ENCODE data around the gene MEGF6.

Gene MEGF6

DNA sequence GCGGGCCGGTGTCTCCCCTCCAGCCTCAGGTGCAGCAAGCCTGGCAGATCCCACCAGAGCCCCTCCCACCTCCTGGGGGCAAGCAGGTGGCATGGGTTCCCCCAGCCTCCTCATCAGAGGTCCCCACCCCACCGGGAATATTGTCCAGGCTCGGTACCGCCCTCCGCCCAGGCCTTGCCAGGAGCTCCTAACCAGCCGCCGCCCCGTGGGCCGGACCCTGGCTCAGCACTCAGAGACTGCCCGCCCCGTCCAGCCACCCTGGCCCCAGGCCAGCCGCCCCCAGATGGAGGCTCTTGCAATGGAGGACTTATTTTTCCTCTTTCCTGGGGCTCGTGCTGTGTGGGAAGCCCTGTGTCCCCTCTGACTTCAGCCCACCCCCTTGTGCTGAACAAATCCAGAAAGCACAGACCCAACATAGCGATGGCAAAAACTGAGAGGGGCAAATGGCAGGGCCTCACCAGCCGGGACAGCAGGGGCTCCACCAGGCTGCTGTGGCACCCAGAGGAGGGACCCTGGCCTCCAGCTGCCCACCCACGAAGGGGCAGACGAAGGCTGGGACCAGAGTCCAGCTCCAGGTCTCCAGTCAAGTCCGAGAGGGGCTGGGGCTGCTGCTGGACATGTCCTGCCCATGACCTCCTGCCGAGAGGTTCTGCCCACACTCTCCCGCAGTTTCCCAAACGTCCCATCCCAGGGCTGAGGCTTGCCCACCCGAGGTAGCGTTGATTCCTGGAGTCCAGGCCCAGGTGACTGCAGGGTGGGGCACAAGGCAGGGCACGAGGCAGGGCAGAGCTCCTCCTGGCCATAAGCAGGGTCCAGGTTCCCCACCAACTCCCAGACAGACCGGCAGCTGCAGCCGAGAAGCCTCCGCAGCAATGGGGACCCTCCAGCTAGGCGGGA lies 7.5 kb downstream of the MEGF6 start:
- in situ Hi-C loops (cut with MboI; ENCODE audit: low sequenced_read_pairs, unreplicated experiment): no loop called here
- TF ChIP-seq CTCF (IDR thresholded peaks at IDR 0.05; ENCODE audit: borderline replicate concordance, control extremely low read depth, extremely low read depth, insufficient read depth, missing control alignments): no peak
- no peak for DNase-seq (ENCODE audit: low spot score)

DNA sequence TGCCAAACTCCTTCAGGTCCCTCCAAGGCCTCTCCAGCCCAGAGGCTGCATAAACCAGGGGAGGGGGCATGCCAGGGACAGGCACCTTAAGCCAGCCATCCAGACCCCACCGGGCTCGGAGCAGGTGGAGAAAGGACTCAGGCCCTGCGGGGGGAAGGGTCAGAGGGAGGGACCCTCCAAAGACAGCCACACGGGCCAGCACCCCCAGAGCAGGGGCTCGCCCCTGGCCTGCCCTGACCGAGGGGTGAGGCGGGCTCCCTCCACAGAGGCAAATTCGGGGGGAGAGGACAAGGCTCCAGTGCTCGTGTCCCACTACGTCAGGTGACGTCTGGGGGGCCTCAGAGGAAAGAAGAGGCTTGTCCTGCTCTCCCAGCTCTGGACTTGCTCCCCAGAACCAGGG lies 8.2 kb downstream of the MEGF6 start:
- in situ Hi-C loops (cut with MboI; ENCODE audit: low sequenced_read_pairs, unreplicated experiment): no loop called here
- no peak for TF ChIP-seq CTCF (IDR thresholded peaks at IDR 0.05; ENCODE audit: borderline replicate concordance, control extremely low read depth, extremely low read depth, insufficient read depth, missing control alignments)
- DNase-seq (ENCODE audit: low spot score): no peak

DNA sequence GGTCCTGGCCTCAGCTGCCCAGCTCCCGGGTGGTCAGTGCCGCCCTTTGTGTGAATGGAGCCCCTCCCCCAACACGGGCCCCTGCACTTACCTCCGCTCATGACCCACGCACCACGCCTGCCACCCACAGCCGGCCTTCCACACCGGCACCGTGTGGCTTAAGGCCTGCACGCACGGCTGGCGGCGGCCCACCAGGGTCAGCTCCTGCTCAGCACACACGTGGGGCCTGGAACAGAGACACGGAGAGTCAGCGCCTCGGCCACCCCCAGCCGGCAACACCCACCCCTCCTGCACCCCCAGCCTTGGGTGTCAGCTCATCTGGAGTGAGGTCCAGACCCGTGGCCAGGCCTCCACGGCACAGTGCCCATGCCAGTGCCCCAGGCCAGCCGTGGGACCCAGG lies 8.9 kb downstream of the MEGF6 start:
- no peak for DNase-seq (ENCODE audit: low spot score)
- in situ Hi-C loops (cut with MboI; ENCODE audit: low sequenced_read_pairs, unreplicated experiment): no loop called here
- no peak for TF ChIP-seq CTCF (IDR thresholded peaks at IDR 0.05; ENCODE audit: borderline replicate concordance, control extremely low read depth, extremely low read depth, insufficient read depth, missing control alignments)

GRCh38 chr1:3601743-3602142 lies 9.6 kb downstream of the MEGF6 start:
- no peak for TF ChIP-seq CTCF (IDR thresholded peaks at IDR 0.05; ENCODE audit: borderline replicate concordance, control extremely low read depth, extremely low read depth, insufficient read depth, missing control alignments)
- DNase-seq (ENCODE audit: low spot score): no peak
- in situ Hi-C loops (cut with MboI; ENCODE audit: low sequenced_read_pairs, unreplicated experiment): no loop called here

DNA sequence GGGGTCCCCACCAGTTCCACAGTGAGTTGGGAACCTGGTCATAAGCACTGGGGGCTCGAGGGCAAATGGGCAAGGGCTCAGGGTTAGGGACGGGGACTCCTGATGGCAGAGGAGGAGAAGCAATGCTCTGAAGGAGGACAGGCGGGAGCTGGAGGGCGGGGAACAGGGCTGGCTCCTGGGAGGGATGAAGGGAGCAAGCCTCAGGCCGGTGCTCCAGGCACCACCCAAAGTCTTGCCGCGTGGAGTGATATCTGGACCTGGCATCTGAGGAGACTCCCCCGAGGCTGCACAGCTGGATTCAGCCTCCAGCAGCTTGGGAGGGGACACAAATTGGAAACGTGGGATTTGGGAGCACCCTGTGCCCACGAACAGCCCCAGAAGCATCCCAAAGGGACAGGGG lies 11.0 kb downstream of the MEGF6 start:
- no peak for DNase-seq (ENCODE audit: low spot score)
- no peak for TF ChIP-seq CTCF (IDR thresholded peaks at IDR 0.05; ENCODE audit: borderline replicate concordance, control extremely low read depth, extremely low read depth, insufficient read depth, missing control alignments)
- in situ Hi-C loops (cut with MboI; ENCODE audit: low sequenced_read_pairs, unreplicated experiment): no loop called here

DNA sequence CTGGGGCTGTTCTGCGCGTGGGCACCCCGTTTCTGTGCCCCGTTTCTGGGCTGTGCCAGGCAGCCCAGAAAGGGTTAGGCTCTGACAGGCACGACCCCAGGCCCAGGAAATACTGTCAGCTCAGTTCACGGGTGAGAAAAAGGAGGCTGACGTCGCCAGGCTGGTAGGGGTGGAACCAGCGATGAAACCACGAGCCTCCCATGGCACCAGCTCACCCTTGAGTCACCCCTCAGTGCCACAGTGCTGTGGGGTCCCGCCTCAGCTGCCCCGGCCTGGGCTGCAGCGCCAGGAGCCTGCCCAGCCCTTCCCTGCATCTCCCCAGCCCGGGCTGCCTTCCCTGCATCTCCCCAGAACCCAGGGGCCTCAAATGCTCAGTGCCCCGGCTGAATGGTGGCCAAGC lies 11.5 kb downstream of the MEGF6 start:
- in situ Hi-C loops (cut with MboI; ENCODE audit: low sequenced_read_pairs, unreplicated experiment): no loop called here
- DNase-seq (ENCODE audit: low spot score): no peak
- TF ChIP-seq CTCF (IDR thresholded peaks at IDR 0.05; ENCODE audit: borderline replicate concordance, control extremely low read depth, extremely low read depth, insufficient read depth, missing control alignments): no peak
